Activated CD8-positive, alpha-beta T cell treated with anti-CD3 and anti-CD28 coated beads, Interleukin-2, amount 10 ng/mL, durations not matched to agents 7 days and 5 days (primary cell): ENCODE data around the gene CAPN9. TPM values are rescaled to one million over a fixed set of nuclear protein-coding genes. Genes with fewer than 3 reads are reported as not detected.
"Not testable (repeated sequence)": the region's sequence is repeated elsewhere in the genome, so short reads cannot be mapped to it uniquely, and the experiment has no call there.

Source experiments
- ATAC-seq: fragments of 150-1000 bp; cut with Tn5 transposase; one replicate; pipeline ENCODE4 v1.10.0; 2021; ENCODE audit warnings: moderate library complexity
- CTCF ChIA-PET: fragments of 350-600 bp; sonication (Branson Sonifier 250); formaldehyde crosslinking; loops from one replicate; lab custom pipeline; 2021; ENCODE audit warnings: antibody characterized with exemption; lab: Charles Lee
- POLR2A ChIA-PET: fragments of 350-600 bp; sonication (Branson Sonifier 250); formaldehyde crosslinking; loops from one replicate; lab custom pipeline; 2021; ENCODE audit warnings: antibody characterized with exemption; lab: Charles Lee
- DNase-seq: peaks from one replicate; pipeline ENCODE4 v3.0.0-alpha.2; 2020
- H3K27ac Mint-ChIP-seq: one replicate; pipeline ENCODE4 v1.8.0; 2021; ENCODE audit warnings: mild to moderate bottlenecking, mixed read lengths
- H3K27me3 Mint-ChIP-seq: one replicate; pipeline ENCODE4 v1.8.0; 2021; ENCODE audit warnings: low read depth, mixed read lengths
- H3K36me3 Mint-ChIP-seq: one replicate; pipeline ENCODE4 v1.8.0; 2021; ENCODE audit warnings: low read depth, mixed read lengths
- H3K4me1 Mint-ChIP-seq: one replicate; pipeline ENCODE4 v1.8.0; 2021; ENCODE audit warnings: low read depth, mixed read lengths
- H3K4me3 Mint-ChIP-seq: one replicate; pipeline ENCODE4 v1.8.0; 2021; ENCODE audit warnings: mild to moderate bottlenecking, mixed read lengths
- H3K9me3 Mint-ChIP-seq: one replicate; pipeline ENCODE4 v1.8.0; 2022; ENCODE audit warnings: mixed read lengths; ENCODE audit not compliant: insufficient read depth
- total RNA-seq, 2 experiments: library from RNA; stranded (reverse); gene quantifications; one replicate each; pipeline ENCODE4 v1.2.3, GENCODE V29; 2021

Gene CAPN9
- total RNA-seq, 2 experiments from 2014 or later: not detected

GRCh38 chr1:230843503-230844309 lies 96.5 kb downstream of the CAPN9 start:
- Mint-ChIP-seq H3K4me1 (no peaks in the 10 kb centered on the region), H3K27ac (no peak overlapping the region), H3K4me3 (no peak overlapping the region), H3K36me3 (no peaks in the 10 kb centered on the region), H3K9me3 (no peaks in the 10 kb centered on the region), H3K27me3 (no peaks in the 10 kb centered on the region)
- ATAC-seq: no peak
- DNase-seq: no peak
- CTCF ChIA-PET: no interaction called here
- POLR2A ChIA-PET: no interaction called here

- Mint-ChIP-seq H3K4me1 (no peaks in the 10 kb centered on the region), H3K4me3 (no peak overlapping the region), H3K36me3 (no peaks in the 10 kb centered on the region), H3K27ac (no peak overlapping the region), H3K9me3 (no peaks in the 10 kb centered on the region), H3K27me3 (no peaks in the 10 kb centered on the region)
- ATAC-seq (no peak), DNase-seq (no peak)
- POLR2A ChIA-PET: no interaction called here
- CTCF ChIA-PET: no interaction called here
Observed at GRCh38 chr1:230844561-230844960, 97.4 kb downstream of the CAPN9 start.

GRCh38 chr1:230845184-230845583 lies 98.0 kb downstream of the CAPN9 start:
- H3K4me1 Mint-ChIP-seq, POLR2A ChIA-PET, H3K27ac Mint-ChIP-seq, H3K27me3 Mint-ChIP-seq, CTCF ChIA-PET, DNase-seq, H3K4me3 Mint-ChIP-seq, H3K36me3 Mint-ChIP-seq, H3K9me3 Mint-ChIP-seq, ATAC-seq: not testable (repeated sequence)

- Mint-ChIP-seq H3K4me1 (no peaks in the 10 kb centered on the region), H3K27me3 (no peaks in the 10 kb centered on the region), H3K27ac (no peak overlapping the region), H3K4me3 (no peak overlapping the region), H3K36me3 (no peaks in the 10 kb centered on the region), H3K9me3 (no peaks in the 10 kb centered on the region)
- POLR2A ChIA-PET: no interaction called here
- CTCF ChIA-PET: no interaction called here
- no peak for ATAC-seq
- DNase-seq: no peak
Observed at GRCh38 chr1:230848235-230848634, 101.0 kb downstream of the CAPN9 start.

GRCh38 chr1:230849451-230850224 lies 102.5 kb downstream of the CAPN9 start:
- ChIA-PET POLR2A (no interaction called here), CTCF (no interaction called here)
- H3K4me1 Mint-ChIP-seq: no peaks in the 10 kb centered on the region
- H3K4me3 Mint-ChIP-seq: no peak overlapping the region
- DNase-seq: no peak
- H3K36me3 Mint-ChIP-seq: no peaks in the 10 kb centered on the region
- no peaks in the 10 kb centered on the region for H3K9me3 Mint-ChIP-seq
- no peaks in the 10 kb centered on the region for H3K27me3 Mint-ChIP-seq
- ATAC-seq: no peak
- no peak overlapping the region for H3K27ac Mint-ChIP-seq

GRCh38 chr1:230850547-230850946 lies 103.4 kb downstream of the CAPN9 start:
- CTCF ChIA-PET: no interaction called here
- no peaks in the 10 kb centered on the region for H3K4me1 Mint-ChIP-seq
- H3K27ac Mint-ChIP-seq: no peak overlapping the region
- DNase-seq (no peak), ATAC-seq (no peak)
- no peak overlapping the region for H3K4me3 Mint-ChIP-seq
- no peaks in the 10 kb centered on the region for H3K36me3 Mint-ChIP-seq
- no peaks in the 10 kb centered on the region for H3K27me3 Mint-ChIP-seq
- no peaks in the 10 kb centered on the region for H3K9me3 Mint-ChIP-seq
- POLR2A ChIA-PET: no interaction called here

- Mint-ChIP-seq H3K27ac (no peak overlapping the region), H3K4me3 (no peak overlapping the region), H3K36me3 (no peaks in the 10 kb centered on the region), H3K9me3 (no peaks in the 10 kb centered on the region), H3K27me3 (no peaks in the 10 kb centered on the region), H3K4me1 (no peaks in the 10 kb centered on the region)
- ATAC-seq (no peak), DNase-seq (no peak)
- ChIA-PET POLR2A (no interaction called here), CTCF (no interaction called here)
Observed at GRCh38 chr1:230851291-230851691, 104.1 kb downstream of the CAPN9 start.

Other genes starting within 250 kb of the CAPN9 start
- gene COG2, start 104.9 kb upstream of the CAPN9 start, total RNA-seq: 10 to 100 TPM; 29.9 to 31.2 TPM
- gene AGT, start 33.3 kb upstream of the CAPN9 start, total RNA-seq: not detected
- 1 to 10 TPM; 2.5 to 2.6 TPM for gene C1orf198, start 121.1 kb downstream of the CAPN9 start, total RNA-seq
- gene TTC13, start 231.5 kb downstream of the CAPN9 start, total RNA-seq: 10 to 100 TPM; 34.0 to 34.2 TPM
- gene ARV1, start 231.7 kb downstream of the CAPN9 start, total RNA-seq: 10 to 100 TPM; 15.6 to 16.4 TPM